Measurements from ENCODE around the gene S100A5. TPM values are rescaled to one million over a fixed set of nuclear protein-coding genes. Genes with fewer than 3 reads are reported as not detected.
"Not testable (repeated sequence)": the region's sequence is repeated elsewhere in the genome, so short reads cannot be mapped to it uniquely, and the experiment has no call there.

The S100A5 gene
- total and polyA plus RNA-seq, 4 donors, result not detected

DNA sequence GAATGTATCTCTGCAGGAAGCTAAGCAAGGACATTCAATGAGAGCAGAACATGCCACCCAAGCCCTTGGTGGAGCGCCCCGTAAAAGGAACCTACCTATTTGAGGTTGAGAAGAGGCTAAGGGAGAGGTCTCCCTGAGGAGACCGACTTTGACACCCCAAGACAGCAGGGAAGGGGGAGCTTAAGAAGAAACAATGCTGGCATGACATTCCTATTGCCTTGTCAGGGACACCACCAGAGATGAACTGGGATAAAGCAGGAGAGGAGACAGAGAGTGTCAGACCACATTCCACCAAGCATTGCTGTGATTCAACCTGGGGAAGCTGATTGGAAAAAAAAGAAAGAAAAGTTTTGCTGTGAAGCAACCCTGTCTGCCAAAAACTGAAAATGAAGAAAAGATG, 38.2 kb upstream of the S100A5 start:
- Histone ChIP-seq H3K27ac (ENCODE audit: low read depth, low read length) (no peak overlapping the region), H3K9me3 (ENCODE audit: control insufficient read depth, insufficient read depth, low read length) (no peaks in the 10 kb centered on the region), H3K27me3 (ENCODE audit: control insufficient read depth, insufficient read depth, low read length) (no peaks in the 10 kb centered on the region), H3K4me3 (ENCODE audit: low read depth, low read length) (no peak overlapping the region), H3K36me3 (ENCODE audit: control insufficient read depth, insufficient read depth, low read length) (no peaks in the 10 kb centered on the region), H3K4me1 (ENCODE audit: control insufficient read depth, insufficient read depth, low read length) (peaks cover 11% of the 10 kb centered on the region)
- no peak for DNase-seq (ENCODE audit: low read depth in 4 of 6, low spot score in 6 of 6)
- 79% methylated on average over 3 of the region's 3 CpGs for WGBS (ENCODE audit: insufficient coverage)

DNA sequence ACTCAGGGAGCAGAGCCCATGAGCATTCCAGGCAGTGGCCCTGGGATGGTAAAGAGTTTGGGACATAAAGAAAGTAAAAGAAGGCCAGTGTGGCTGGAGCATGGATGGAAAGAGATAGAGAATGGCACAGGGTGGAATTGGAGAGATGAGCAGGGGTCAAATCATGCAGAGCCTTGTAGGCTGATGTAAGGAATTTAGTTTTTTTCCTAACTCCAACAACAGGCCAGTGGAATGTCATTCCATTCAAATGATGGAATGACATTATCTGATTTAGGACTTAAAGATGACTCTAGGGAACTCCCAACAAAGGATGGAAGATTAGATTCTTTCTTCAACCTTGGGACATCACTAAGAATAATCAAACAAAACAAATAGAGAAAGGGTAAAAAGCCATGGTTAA, 37.8 kb upstream of the S100A5 start:
- H3K4me1 ChIP-seq (ENCODE audit: control insufficient read depth, insufficient read depth, low read length), result peaks cover 11% of the 10 kb centered on the region
- DNase-seq (ENCODE audit: low read depth in 4 of 6, low spot score in 6 of 6), result no peak
- no peaks in the 10 kb centered on the region for H3K27me3 ChIP-seq (ENCODE audit: control insufficient read depth, insufficient read depth, low read length)
- H3K4me3 ChIP-seq (ENCODE audit: low read depth, low read length), result no peak overlapping the region
- H3K36me3 ChIP-seq (ENCODE audit: control insufficient read depth, insufficient read depth, low read length), result no peaks in the 10 kb centered on the region
- H3K9me3 ChIP-seq (ENCODE audit: control insufficient read depth, insufficient read depth, low read length), result no peaks in the 10 kb centered on the region
- no peak overlapping the region for H3K27ac ChIP-seq (ENCODE audit: low read depth, low read length)

DNA sequence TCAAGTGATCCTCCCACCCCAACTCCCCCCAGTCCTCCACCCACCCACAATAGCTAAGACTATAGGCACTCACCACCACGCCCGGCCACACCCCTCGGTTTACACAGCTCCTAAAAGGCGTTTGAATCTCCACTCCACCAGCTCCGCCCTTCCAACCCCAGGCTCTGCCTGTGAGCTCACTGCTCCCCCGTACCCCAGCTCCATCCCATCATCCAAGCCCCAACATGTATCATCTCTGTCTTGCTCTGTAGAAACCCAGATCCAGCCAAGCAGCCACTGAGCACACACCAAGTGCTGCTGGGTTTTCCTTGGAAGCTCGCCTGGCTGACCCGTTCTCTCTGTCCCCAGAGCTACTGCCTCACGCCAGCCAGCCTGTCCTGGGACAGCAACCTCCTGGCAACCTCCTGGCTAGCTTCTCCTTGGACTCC, 36.9 kb upstream of the S100A5 start:
- Histone ChIP-seq H3K27ac (ENCODE audit: low read depth, low read length) (peak overlapping the region; percentile 57), H3K27me3 (ENCODE audit: control insufficient read depth, insufficient read depth, low read length) (no peaks in the 10 kb centered on the region), H3K36me3 (ENCODE audit: control insufficient read depth, insufficient read depth, low read length) (no peaks in the 10 kb centered on the region), H3K4me1 (ENCODE audit: control insufficient read depth, insufficient read depth, low read length) (peaks cover 11% of the 10 kb centered on the region), H3K4me3 (ENCODE audit: low read depth, low read length) (no peak overlapping the region), H3K9me3 (ENCODE audit: control insufficient read depth, insufficient read depth, low read length) (no peaks in the 10 kb centered on the region)
- DNase-seq (ENCODE audit: low read depth in 4 of 6, low spot score in 6 of 6), result peak in 1 of 6 donors; percentile 61
- 61% methylated on average over 9 of the region's 9 CpGs for WGBS (ENCODE audit: insufficient coverage)

GRCh38 chr1:153577138-153577537, 36.4 kb upstream of the S100A5 start:
- no peak for DNase-seq (ENCODE audit: low read depth in 4 of 6, low spot score in 6 of 6)
- WGBS (ENCODE audit: insufficient coverage), result 40% methylated on average over 1 of the region's 4 CpGs
- Histone ChIP-seq H3K27me3 (ENCODE audit: control insufficient read depth, insufficient read depth, low read length) (no peaks in the 10 kb centered on the region), H3K4me1 (ENCODE audit: control insufficient read depth, insufficient read depth, low read length) (peaks cover 13% of the 10 kb centered on the region), H3K4me3 (ENCODE audit: low read depth, low read length) (no peak overlapping the region), H3K9me3 (ENCODE audit: control insufficient read depth, insufficient read depth, low read length) (no peaks in the 10 kb centered on the region), H3K27ac (ENCODE audit: low read depth, low read length) (no peak overlapping the region), H3K36me3 (ENCODE audit: control insufficient read depth, insufficient read depth, low read length) (no peaks in the 10 kb centered on the region)

GRCh38 chr1:153575497-153575896, 34.8 kb upstream of the S100A5 start:
- H3K27ac ChIP-seq (ENCODE audit: low read depth, low read length); H3K36me3 ChIP-seq (ENCODE audit: control insufficient read depth, insufficient read depth, low read length); DNase-seq (ENCODE audit: low read depth in 4 of 6, low spot score in 6 of 6); H3K27me3 ChIP-seq (ENCODE audit: control insufficient read depth, insufficient read depth, low read length); H3K4me3 ChIP-seq (ENCODE audit: low read depth, low read length); H3K9me3 ChIP-seq (ENCODE audit: control insufficient read depth, insufficient read depth, low read length): not testable (repeated sequence)
- no CpG with 5 or more reads among the region's 10 CpGs for WGBS (ENCODE audit: insufficient coverage)
- H3K4me1 ChIP-seq (ENCODE audit: control insufficient read depth, insufficient read depth, low read length), result peaks cover 17% of the 10 kb centered on the region

DNA sequence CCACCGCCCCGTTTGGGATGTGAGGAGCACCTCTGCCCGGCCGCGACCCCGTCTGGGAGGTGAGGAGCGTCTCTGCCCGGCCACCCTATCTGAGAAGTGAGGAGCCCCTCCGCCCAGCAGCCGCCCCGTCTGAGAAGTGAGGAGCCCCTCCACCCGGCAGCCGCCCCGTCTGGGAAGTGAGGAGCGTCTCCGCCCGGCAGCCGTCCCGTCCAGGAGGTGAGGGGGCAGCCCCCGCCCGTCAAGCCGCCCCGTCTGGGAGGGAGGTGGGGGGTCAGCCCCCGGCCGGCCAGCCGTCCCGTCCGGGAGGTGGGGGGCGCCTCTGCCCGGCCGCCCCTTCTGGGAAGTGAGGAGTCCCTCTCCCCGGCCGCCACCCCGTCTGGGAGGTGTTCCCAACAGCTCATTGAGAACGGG, 34.4 kb upstream of the S100A5 start:
- H3K9me3 ChIP-seq (ENCODE audit: control insufficient read depth, insufficient read depth, low read length); H3K4me3 ChIP-seq (ENCODE audit: low read depth, low read length); H3K27ac ChIP-seq (ENCODE audit: low read depth, low read length); H3K27me3 ChIP-seq (ENCODE audit: control insufficient read depth, insufficient read depth, low read length); H3K36me3 ChIP-seq (ENCODE audit: control insufficient read depth, insufficient read depth, low read length); DNase-seq (ENCODE audit: low read depth in 4 of 6, low spot score in 6 of 6): not testable (repeated sequence)
- WGBS (ENCODE audit: insufficient coverage), result 93% methylated on average over 20 of the region's 35 CpGs
- H3K4me1 ChIP-seq (ENCODE audit: control insufficient read depth, insufficient read depth, low read length), result peaks cover 17% of the 10 kb centered on the region

DNA sequence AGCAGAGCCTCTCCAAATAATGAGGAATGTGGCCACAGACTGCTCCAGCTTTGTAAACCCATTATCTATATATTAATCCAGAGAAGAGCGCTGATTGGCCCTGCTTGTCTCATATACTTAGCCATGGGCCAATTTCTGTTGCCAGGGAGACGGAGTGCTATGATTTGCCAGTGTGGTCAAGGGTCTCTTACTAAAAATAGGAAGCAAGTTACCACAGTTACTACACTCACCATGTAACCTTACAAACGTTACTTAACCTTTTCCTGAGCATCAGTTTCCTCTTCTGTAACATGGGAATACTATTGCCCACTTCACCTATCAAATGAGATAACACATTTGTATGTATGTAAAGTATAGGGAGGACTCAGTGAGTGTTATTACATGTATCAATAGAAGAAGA, 32.6 kb upstream of the S100A5 start:
- Histone ChIP-seq H3K27ac (ENCODE audit: low read depth, low read length) (no peak overlapping the region), H3K36me3 (ENCODE audit: control insufficient read depth, insufficient read depth, low read length) (no peaks in the 10 kb centered on the region), H3K9me3 (ENCODE audit: control insufficient read depth, insufficient read depth, low read length) (no peaks in the 10 kb centered on the region), H3K4me1 (ENCODE audit: control insufficient read depth, insufficient read depth, low read length) (peaks cover 23% of the 10 kb centered on the region), H3K27me3 (ENCODE audit: control insufficient read depth, insufficient read depth, low read length) (no peaks in the 10 kb centered on the region), H3K4me3 (ENCODE audit: low read depth, low read length) (no peak overlapping the region)
- WGBS (ENCODE audit: insufficient coverage), result no CpG with 5 or more reads among the region's 3 CpGs
- DNase-seq (ENCODE audit: low read depth in 4 of 6, low spot score in 6 of 6), result peak in 1 of 6 donors; percentile 24

DNA sequence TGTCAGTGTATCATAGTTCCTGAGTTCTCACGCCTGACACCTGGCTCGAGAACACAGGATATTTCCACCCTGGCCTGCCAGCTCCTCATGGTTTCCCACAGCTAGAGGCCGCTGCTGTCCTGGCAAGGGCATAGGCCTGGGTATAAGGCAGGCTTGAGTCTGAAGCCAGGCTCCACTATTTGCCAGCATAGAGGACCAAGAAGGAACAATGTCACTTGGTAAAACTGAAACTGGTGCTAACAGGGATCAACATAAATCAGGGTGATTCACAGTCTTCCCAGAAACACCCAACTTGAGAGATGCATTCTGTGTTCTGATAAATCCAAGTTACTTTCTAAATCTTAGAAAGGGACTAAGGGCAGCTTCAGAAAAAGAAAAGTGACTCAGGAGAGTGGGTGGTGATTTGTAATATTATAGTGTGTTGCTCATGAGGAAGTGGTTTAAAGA, 31.9 kb upstream of the S100A5 start:
- H3K9me3 ChIP-seq (ENCODE audit: control insufficient read depth, insufficient read depth, low read length), result no peaks in the 10 kb centered on the region
- peak overlapping the region; percentile 25 for H3K27ac ChIP-seq (ENCODE audit: low read depth, low read length)
- peak in 4 of 6 donors; percentile 47 to 84 (median 62) for DNase-seq (ENCODE audit: low read depth in 4 of 6, low spot score in 6 of 6)
- H3K36me3 ChIP-seq (ENCODE audit: control insufficient read depth, insufficient read depth, low read length), result no peaks in the 10 kb centered on the region
- no CpG with 5 or more reads among the region's 3 CpGs for WGBS (ENCODE audit: insufficient coverage)
- H3K4me3 ChIP-seq (ENCODE audit: low read depth, low read length), result no peak overlapping the region
- H3K27me3 ChIP-seq (ENCODE audit: control insufficient read depth, insufficient read depth, low read length), result no peaks in the 10 kb centered on the region
- H3K4me1 ChIP-seq (ENCODE audit: control insufficient read depth, insufficient read depth, low read length), result peaks cover 24% of the 10 kb centered on the region

- Histone ChIP-seq H3K4me3 (ENCODE audit: low read depth, low read length) (no peak overlapping the region), H3K4me1 (ENCODE audit: control insufficient read depth, insufficient read depth, low read length) (peaks cover 26% of the 10 kb centered on the region), H3K9me3 (ENCODE audit: control insufficient read depth, insufficient read depth, low read length) (no peaks in the 10 kb centered on the region), H3K27me3 (ENCODE audit: control insufficient read depth, insufficient read depth, low read length) (no peaks in the 10 kb centered on the region), H3K36me3 (ENCODE audit: control insufficient read depth, insufficient read depth, low read length) (no peaks in the 10 kb centered on the region), H3K27ac (ENCODE audit: low read depth, low read length) (no peak overlapping the region)
- WGBS (ENCODE audit: insufficient coverage), result 87% methylated on average over 4 of the region's 7 CpGs
- no peak for DNase-seq (ENCODE audit: low read depth in 4 of 6, low spot score in 6 of 6)
Measured at GRCh38 chr1:153571706-153572105, 31.0 kb upstream of the S100A5 start.

- Histone ChIP-seq H3K9me3 (ENCODE audit: control insufficient read depth, insufficient read depth, low read length) (no peaks in the 10 kb centered on the region), H3K4me3 (ENCODE audit: low read depth, low read length) (no peak overlapping the region), H3K27ac (ENCODE audit: low read depth, low read length) (no peak overlapping the region), H3K27me3 (ENCODE audit: control insufficient read depth, insufficient read depth, low read length) (no peaks in the 10 kb centered on the region), H3K4me1 (ENCODE audit: control insufficient read depth, insufficient read depth, low read length) (peaks cover 34% of the 10 kb centered on the region), H3K36me3 (ENCODE audit: control insufficient read depth, insufficient read depth, low read length) (no peaks in the 10 kb centered on the region)
- no peak for DNase-seq (ENCODE audit: low read depth in 4 of 6, low spot score in 6 of 6)
- WGBS (ENCODE audit: insufficient coverage), result 90% methylated on average over 4 of the region's 5 CpGs
Measured at GRCh38 chr1:153570874-153571273, 30.1 kb upstream of the S100A5 start.
